Medulla oblongata (tissue), 1 donor: Measurements from ENCODE around the gene KIF13A.
"Not testable (repeated sequence)": the region's sequence is repeated elsewhere in the genome, so short reads cannot be mapped to it uniquely, and the experiment has no call there.

Experiments
- DNase-seq: peaks from one replicate; pipeline ENCODE4 v3.0.0-alpha.2; 2015; ENCODE audit errors: extremely low spot score

The KIF13A gene

DNA sequence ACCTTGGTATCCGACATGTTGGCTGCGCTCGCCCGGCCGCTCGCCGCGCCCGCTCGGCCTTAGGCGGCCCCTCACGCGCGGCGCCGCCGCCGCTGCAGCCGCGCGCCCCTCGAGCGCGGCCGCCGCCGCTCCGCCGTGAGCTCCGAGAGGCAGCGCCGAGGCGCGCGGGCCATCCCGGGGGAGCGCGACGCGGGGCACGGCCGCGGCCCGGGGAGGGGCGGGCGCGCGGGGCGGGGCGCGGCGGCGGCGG is at the start of gene KIF13A:
KIF13A (minus strand) TSS at position 189 of the 250 bp plus-strand sequence; CDS start at position 17, 172 bp downstream.
- no peak for DNase-seq

- no peak for DNase-seq
These were observed 49.3 kb upstream of the KIF13A start for GRCh38 chr6:18036781-18037180.

DNA sequence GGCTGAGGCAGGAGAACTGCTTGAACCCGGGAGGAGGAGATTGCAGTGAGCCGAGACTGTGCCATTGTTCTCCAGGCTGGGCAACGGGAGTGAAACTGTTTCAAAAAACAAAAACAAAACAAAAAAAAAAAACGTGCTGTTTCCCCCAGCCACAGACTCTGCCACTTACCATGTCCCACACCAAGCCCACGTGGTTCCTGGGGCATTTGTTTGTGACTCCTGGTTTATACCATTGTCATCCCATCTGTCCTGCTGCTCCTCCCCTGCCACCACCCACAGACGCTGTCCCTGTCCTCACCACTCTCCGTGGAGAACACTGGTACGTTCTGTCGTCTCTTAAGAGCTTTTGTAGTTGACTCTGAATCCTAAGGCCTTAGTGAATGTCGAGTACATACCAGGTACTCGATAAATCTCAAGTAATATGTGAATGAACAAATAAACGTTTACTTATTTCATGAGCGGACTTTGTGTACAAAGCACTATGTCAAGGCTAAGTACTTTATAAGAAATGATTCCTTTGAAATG is 48.0 kb upstream of the KIF13A start:
- DNase-seq: no peak

- DNase-seq: no peak
These were observed 47.4 kb upstream of the KIF13A start for GRCh38 chr6:18034798-18035202.

DNA sequence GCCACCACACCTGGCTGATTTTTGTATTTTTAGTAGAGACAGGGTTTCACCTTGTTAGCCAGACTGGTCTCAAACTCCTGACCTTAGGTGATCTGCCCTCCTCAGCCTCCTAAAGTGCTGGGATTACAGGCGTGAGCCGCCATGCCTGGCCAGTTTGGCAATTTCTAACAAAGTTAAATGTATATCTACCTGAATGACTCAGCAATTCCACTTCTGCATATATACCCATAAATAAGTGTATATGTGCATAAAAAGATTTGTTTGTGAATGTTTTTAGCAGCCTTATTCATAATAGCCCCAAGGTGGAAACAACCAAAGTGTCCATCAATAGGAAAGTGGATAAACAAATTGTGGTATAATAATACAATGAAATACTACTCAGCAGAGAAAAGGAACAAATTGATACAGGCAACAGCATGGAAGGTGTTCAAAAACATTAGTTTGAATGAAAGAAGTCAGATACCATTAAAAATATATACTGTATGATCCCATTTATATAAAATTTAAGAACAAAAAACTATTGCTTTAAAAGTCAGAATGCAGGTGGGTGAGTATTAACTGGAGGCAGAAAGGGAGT is 44.3 kb upstream of the KIF13A start:
- DNase-seq: no peak

DNA sequence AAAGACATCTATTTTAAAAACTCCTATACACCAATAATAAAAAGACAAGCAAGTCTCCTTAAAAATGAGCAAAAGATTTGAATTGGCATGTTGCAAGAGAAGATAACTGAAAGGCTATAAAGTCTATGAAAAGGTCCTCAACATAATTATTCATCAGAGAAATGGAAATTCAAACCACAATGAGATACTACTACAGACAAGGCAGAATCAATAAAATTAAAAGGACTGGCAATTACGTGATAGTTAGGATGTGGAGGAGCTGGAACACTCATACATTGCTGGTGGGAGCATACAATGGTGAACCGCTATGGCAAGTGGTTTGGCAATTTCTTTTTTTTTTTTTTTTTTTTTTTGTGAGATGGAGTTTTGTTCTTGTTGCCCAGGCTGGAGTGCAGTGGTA is 43.8 kb upstream of the KIF13A start:
- DNase-seq: no peak

GRCh38 chr6:18028332-18028731 is 40.9 kb upstream of the KIF13A start:
- no peak for DNase-seq

DNA sequence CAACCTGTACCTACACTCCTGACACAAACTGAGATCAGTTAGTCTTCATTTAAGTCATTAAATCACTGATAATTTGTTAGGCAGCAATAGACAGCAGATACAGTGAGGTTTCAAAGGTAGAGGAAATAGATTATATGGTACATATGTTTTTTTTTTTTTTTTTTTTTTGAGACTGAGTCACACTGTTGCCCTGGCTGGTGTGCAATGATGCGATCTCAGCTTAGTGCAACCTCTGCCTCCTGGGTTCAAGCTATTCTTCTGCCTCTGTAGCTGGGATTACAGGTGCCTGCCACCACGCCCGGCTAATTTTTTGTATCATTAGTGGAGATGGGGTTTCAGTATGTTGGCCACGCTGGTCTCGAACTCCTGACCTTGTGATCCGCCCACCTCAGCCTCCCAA is 38.2 kb upstream of the KIF13A start:
- DNase-seq: no peak

GRCh38 chr6:18024876-18025275 is 37.4 kb upstream of the KIF13A start:
- no peak for DNase-seq

- no peak for DNase-seq
These were observed 36.5 kb upstream of the KIF13A start for GRCh38 chr6:18023891-18024290.

- peak; percentile 51 for DNase-seq
These were observed 35.2 kb upstream of the KIF13A start for GRCh38 chr6:18022398-18023231.

- no peak for DNase-seq
These were observed 33.9 kb upstream of the KIF13A start for GRCh38 chr6:18021166-18021850.

GRCh38 chr6:18020545-18020944 is 33.1 kb upstream of the KIF13A start:
- DNase-seq: not testable (repeated sequence)

GRCh38 chr6:18019539-18020534 is 32.4 kb upstream of the KIF13A start:
- no peak for DNase-seq

DNA sequence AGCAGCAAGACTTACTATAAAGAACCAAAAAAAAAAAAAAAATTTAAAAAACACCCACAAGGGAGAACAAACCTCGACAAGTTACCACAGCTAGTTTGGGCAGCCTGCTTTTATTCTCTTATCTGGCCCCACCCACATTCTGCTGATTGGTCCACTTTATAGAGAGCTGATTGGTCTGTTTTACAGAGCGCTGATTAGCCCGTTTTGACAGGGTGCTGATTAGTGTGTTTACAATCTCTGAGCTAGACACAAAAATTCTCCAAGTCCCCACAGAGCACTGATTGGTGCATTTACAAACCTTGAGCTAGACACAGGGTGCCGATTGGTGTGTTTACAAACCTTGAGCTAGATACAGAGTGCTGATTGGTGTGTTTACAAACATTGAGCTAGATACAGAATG is 31.7 kb upstream of the KIF13A start:
- DNase-seq: not testable (repeated sequence)

- DNase-seq: no peak
These were observed 29.3 kb upstream of the KIF13A start for GRCh38 chr6:18016698-18017097.

DNA sequence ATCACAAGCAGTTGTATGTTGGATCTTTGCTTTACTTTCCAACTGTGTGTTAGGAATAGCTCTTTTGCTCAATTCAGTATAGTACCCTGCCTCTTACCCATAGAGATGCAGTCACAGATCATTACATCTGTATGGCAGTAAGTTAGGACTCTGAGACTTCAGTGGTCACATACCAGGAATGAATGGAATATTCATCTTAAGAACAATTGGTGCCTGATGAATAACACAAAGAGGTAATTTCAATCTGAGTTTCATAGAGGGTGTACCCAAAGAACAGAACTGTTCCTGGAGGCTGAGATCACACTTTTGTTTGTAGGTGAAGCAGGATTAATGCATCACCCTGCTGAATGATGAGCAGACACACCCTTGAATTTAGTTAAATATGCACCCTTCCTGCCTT is 28.7 kb upstream of the KIF13A start:
- DNase-seq: no peak

GRCh38 chr6:18011287-18011686 is 23.9 kb upstream of the KIF13A start:
- DNase-seq: no peak

DNA sequence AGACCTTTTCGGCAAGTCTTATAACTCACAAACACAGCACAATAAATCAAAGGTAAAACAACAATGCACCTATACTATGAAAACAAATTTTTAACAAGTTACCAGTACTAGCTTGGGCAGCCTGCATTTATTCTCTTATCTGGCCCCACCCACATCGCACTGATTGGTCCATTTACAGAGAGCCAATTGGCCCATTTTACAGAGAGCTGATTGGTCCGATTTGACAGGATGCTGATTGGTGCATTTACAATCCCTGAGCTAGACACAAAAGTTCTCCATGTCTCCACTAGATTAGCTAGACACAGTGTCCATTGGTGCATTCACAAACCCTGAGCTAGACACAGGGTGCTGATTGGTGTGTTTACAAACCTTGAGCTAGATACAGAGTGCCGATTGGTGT is 23.1 kb upstream of the KIF13A start:
- DNase-seq: not testable (repeated sequence)

DNA sequence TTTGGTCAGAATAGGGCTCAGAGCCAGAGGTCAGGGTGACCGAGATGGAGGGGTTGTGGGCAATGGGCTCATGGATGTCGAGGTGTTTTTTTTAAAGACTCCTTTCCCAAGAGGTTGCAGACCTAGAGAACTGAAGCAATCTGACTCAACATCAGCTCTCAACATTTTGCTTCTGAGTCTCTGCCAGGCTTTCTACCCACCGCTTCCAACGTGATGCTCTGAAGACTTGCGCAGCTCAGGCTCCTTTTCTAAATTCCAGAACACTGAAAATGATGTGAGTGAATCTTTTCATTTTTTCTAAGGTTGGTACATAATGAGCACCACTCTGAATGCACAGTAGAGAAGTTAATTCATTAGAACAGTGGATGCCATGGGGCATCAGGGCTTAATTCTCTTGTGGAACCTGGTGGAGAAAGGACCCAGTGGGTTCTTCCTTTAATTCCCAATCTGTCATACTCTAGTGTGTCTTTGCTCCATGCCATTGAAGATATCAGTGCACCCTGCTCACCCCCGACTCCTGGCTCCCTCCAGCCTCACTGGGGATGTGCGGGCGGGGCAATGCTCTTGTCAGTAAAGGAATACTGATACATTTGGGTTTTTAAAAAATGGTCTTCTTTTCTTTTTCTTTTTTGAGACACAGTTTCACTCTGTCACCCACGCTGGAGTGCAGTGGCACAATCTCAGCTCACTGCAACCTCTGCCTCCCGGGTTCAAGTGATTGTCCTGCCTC is 17.0 kb upstream of the KIF13A start:
- no peak for DNase-seq

DNA sequence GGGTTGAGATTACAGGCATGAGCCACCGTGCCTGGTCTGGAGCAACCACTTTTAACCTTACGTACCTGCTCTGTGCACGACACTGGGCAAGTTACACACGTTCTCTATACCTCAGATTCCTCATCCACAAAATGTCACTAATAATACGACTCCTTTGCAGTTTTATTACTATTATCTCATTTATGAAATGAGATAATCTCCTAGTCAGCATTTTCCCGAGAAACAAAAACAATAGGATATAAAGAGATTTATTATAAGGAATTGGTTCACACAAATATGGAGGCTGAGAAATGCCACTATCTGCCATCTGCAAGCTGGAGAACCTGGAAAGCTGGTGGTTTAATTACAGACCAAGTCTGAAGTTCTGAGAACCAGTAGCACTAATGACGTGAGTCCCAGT is 12.0 kb upstream of the KIF13A start:
- no peak for DNase-seq
